HTR-8/SVneo (cell line): ENCODE data around the gene GLP1R.

Experiments
- DNase-seq: peaks from one replicate; pipeline ENCODE4 v3.0.0; 2011; ENCODE audit warnings: low spot score, mixed read lengths; ENCODE audit not compliant: insufficient read length
- FAIRE-seq: peaks from 2 replicates; lab custom pipeline; 2011; peaks lifted over from hg19 to GRCh38; lab: Jason Lieb, UNC

Gene GLP1R

GRCh38 chr6:39041072-39041471 is 7.5 kb upstream of the GLP1R start:
- DNase-seq (no peak), FAIRE-seq (no peak)

GRCh38 chr6:39043776-39044175 is 4.8 kb upstream of the GLP1R start:
- DNase-seq (no peak), FAIRE-seq (no peak)

GRCh38 chr6:39044181-39044580 is 4.4 kb upstream of the GLP1R start:
- no peak for DNase-seq
- FAIRE-seq = no peak

GRCh38 chr6:39047434-39048327 is 900 bp upstream of the GLP1R start:
- DNase-seq (no peak), FAIRE-seq (no peak)

GRCh38 chr6:39049575-39050283 is 1.1 kb downstream of the GLP1R start:
- FAIRE-seq (no peak), DNase-seq (no peak)

GRCh38 chr6:39050453-39051112 is 2.0 kb downstream of the GLP1R start:
- FAIRE-seq (no peak), DNase-seq (no peak)

GRCh38 chr6:39051399-39052122 is 3.0 kb downstream of the GLP1R start:
- FAIRE-seq (no peak), DNase-seq (no peak)

- no peak for DNase-seq
- no peak for FAIRE-seq
Observed at GRCh38 chr6:39053016-39053624, 4.5 kb downstream of the GLP1R start.

- DNase-seq (no peak), FAIRE-seq (no peak)
Observed at GRCh38 chr6:39053854-39054576, 5.4 kb downstream of the GLP1R start.

GRCh38 chr6:39054577-39055142 is 6.1 kb downstream of the GLP1R start:
- DNase-seq = no peak
- FAIRE-seq = no peak

GRCh38 chr6:39055661-39056060 is 7.1 kb downstream of the GLP1R start:
- FAIRE-seq (no peak), DNase-seq (no peak)

GRCh38 chr6:39056191-39056590 is 7.6 kb downstream of the GLP1R start:
- DNase-seq (no peak), FAIRE-seq (no peak)

- FAIRE-seq (no peak), DNase-seq (no peak)
Observed at GRCh38 chr6:39056681-39057080, 8.1 kb downstream of the GLP1R start.

GRCh38 chr6:39057251-39058155 is 8.9 kb downstream of the GLP1R start:
- FAIRE-seq (no peak), DNase-seq (no peak)

GRCh38 chr6:39058471-39059147 is 10.0 kb downstream of the GLP1R start:
- FAIRE-seq = no peak
- no peak for DNase-seq

GRCh38 chr6:39059496-39060310 is 11.1 kb downstream of the GLP1R start:
- FAIRE-seq (no peak), DNase-seq (no peak)
